Panc1 (cell line): ENCODE data around the gene EFCAB9. TPM values are rescaled to one million over a fixed set of nuclear protein-coding genes. Genes with fewer than 3 reads are reported as not detected.
"Not testable (repeated sequence)": the region's sequence is repeated elsewhere in the genome, so short reads cannot be mapped to it uniquely, and the experiment has no call there.

Experiments
- ATAC-seq: fragments of 200-7000 bp; cut with Tn5 transposase; 2 replicates; pipeline ENCODE4 v1.9.1; 2020; ENCODE audit warnings: mild to moderate bottlenecking, moderate library complexity
- BruUV-seq: library from RNA; stranded (reverse); fragments of 400-500 nt; replicated peaks from 2 replicates; lab custom pipeline; 2021; lab: Mats Ljungman, UMichigan
- CTCF ChIA-PET: fragments of 300-600 bp; sonication (Branson Sonifier 250); formaldehyde crosslinking; loops from one replicate; lab custom pipeline; 2022; ENCODE audit warnings: antibody characterized with exemption; lab: Charles Lee
- POLR2A ChIA-PET: fragments of 300-600 bp; sonication (Branson Sonifier 250); formaldehyde crosslinking; loops from one replicate; lab custom pipeline; 2022; ENCODE audit warnings: antibody characterized with exemption; lab: Charles Lee
- DNase-seq: peaks from one replicate; pipeline ENCODE4 v3.0.0-alpha.2; 2010; ENCODE audit warnings: low read depth, low spot score
- H3K27ac ChIP-seq: 2 replicates; pipeline ENCODE4 v1.5.1; 2011; ENCODE audit warnings: mild to moderate bottlenecking, low read length, inconsistent platforms
- H3K27me3 ChIP-seq: fragments of 200-500 bp; sonication (Bioruptor generic); 2 replicates; pipeline ENCODE4 v1.6.0; 2014; ENCODE audit warnings: low read length, inconsistent platforms; ENCODE audit not compliant: control insufficient read depth, insufficient read depth
- H3K36me3 ChIP-seq: fragments of 200-500 bp; sonication (Bioruptor generic); 2 replicates; pipeline ENCODE4 v1.5.1; 2014; ENCODE audit warnings: inconsistent platforms, mild to moderate bottlenecking, low read length, moderate library complexity; ENCODE audit not compliant: control insufficient read depth, insufficient read depth
- H3K4me1 ChIP-seq: 2 replicates; pipeline ENCODE4 v1.5.1; 2011; ENCODE audit warnings: inconsistent platforms, mild to moderate bottlenecking, low read length, moderate library complexity; ENCODE audit not compliant: control insufficient read depth, insufficient read depth
- H3K4me3 ChIP-seq, 2 experiments: 2 replicates each; pipeline ENCODE4 v1.5.1; 2011 to 2012; ENCODE audit warnings: low read depth in 2 of 2, low read length in 2 of 2, mild to moderate bottlenecking in 2 of 2, inconsistent platforms in 1 of 2, moderate library complexity in 1 of 2
- H3K9me3 ChIP-seq: fragments of 200-500 bp; sonication (Bioruptor generic); 2 replicates; pipeline ENCODE4 v1.5.1; 2014; ENCODE audit warnings: low read depth, mild to moderate bottlenecking, inconsistent platforms, low read length, moderate library complexity; ENCODE audit not compliant: control insufficient read depth, insufficient read depth
- POLR2AphosphoS5 ChIP-seq: IDR thresholded peaks from 2 replicates; pipeline ENCODE4 v1.6.1; 2012; ENCODE audit warnings: mild to moderate bottlenecking, low read depth, low read length, moderate library complexity
- SIN3A ChIP-seq: IDR thresholded peaks from 2 replicates; pipeline ENCODE4 v1.6.1; 2012; ENCODE audit warnings: low read depth, mild to moderate bottlenecking, low read length, moderate library complexity, borderline replicate concordance; ENCODE audit not compliant: insufficient read depth
- TCF7L2 ChIP-seq: IDR thresholded peaks from 2 replicates; pipeline ENCODE4 v1.6.1; 2011; ENCODE audit warnings: mild to moderate bottlenecking, low read depth, low read length, inconsistent platforms
- in situ Hi-C: cut with HindIII; loops from 2 replicates; pipeline ENCODE4 v1.10.0; 2016; ENCODE audit warnings: low sequenced_read_pairs, low pct_unique_long_range_greater_than_20kb
- intact Hi-C: fragments of 100-400 bp; cut with micrococcal nuclease; formaldehyde crosslinking; loops from one replicate; pipeline ENCODE4 v1.10.0; 2022; ENCODE audit not compliant: unreplicated experiment
- total RNA-seq: library from RNA; stranded (reverse); gene quantifications from one replicate; pipeline ENCODE4 v1.2.1, GENCODE V29; 2021; ENCODE audit not compliant: unreplicated experiment
- TF ChIP-seq, protein P1 (sequence below), 2 experiments: IDR thresholded peaks; 2 replicates each; pipeline ENCODE4 v1.6.1; 2011 to 2012; ENCODE audit warnings: low read depth in 2 of 2, control low read depth in 1 of 2, low read length in 1 of 2, mild to moderate bottlenecking in 1 of 2, moderate library complexity in 1 of 2; ENCODE audit not compliant: insufficient read depth in 1 of 2
- TF ChIP-seq, protein P2 (sequence below): fragments of 450-650 bp; IDR thresholded peaks from 2 replicates; pipeline ENCODE4 v1.5.1; 2017; ENCODE audit warnings: mild to moderate bottlenecking

Gene EFCAB9
- total RNA-seq, 1 experiment from 2014 or later, result not detected

DNA sequence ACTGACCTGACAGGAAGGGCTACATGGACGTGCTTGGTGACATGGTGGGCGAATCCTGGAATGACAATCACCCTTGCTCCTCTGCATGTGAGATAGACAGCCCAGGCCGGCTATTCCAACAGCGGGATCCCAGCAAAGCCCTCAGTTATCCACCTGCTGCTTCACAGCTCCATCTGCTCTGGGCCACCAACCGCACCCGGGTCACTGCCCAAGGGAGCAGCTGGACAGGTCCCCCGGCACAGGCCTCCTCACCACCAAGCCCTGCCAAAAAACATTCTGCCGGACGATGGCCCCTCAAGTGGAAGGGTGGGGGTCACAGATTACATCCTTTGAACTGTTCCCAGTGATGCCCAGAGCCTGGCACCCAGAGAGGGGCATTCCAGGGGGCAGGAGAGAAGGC is 45.6 kb upstream of the EFCAB9 start:
- H3K36me3 ChIP-seq, result no peaks in the 10 kb centered on the region
- no peak for ATAC-seq
- H3K9me3 ChIP-seq, result no peaks in the 10 kb centered on the region
- POLR2A ChIA-PET, result no interaction called here
- DNase-seq, result no peak
- in situ Hi-C loops, result no loop called here
- no peaks in the 10 kb centered on the region for H3K27me3 ChIP-seq
- H3K27ac ChIP-seq, result no peak overlapping the region
- no peaks in the 10 kb centered on the region; the same call in 1 of the 2 replicates for H3K4me1 ChIP-seq
- H3K4me3 ChIP-seq, result no peak overlapping the region
- no TSS peak for BruUV-seq
- CTCF ChIA-PET, result no interaction called here
- intact Hi-C loops, result no loop called here
- TF ChIP-seq TCF7L2, result no peak
- no peak for TF ChIP-seq SIN3A
- TF ChIP-seq POLR2AphosphoS5, result no peak
- TF ChIP-seq, protein P1, sequence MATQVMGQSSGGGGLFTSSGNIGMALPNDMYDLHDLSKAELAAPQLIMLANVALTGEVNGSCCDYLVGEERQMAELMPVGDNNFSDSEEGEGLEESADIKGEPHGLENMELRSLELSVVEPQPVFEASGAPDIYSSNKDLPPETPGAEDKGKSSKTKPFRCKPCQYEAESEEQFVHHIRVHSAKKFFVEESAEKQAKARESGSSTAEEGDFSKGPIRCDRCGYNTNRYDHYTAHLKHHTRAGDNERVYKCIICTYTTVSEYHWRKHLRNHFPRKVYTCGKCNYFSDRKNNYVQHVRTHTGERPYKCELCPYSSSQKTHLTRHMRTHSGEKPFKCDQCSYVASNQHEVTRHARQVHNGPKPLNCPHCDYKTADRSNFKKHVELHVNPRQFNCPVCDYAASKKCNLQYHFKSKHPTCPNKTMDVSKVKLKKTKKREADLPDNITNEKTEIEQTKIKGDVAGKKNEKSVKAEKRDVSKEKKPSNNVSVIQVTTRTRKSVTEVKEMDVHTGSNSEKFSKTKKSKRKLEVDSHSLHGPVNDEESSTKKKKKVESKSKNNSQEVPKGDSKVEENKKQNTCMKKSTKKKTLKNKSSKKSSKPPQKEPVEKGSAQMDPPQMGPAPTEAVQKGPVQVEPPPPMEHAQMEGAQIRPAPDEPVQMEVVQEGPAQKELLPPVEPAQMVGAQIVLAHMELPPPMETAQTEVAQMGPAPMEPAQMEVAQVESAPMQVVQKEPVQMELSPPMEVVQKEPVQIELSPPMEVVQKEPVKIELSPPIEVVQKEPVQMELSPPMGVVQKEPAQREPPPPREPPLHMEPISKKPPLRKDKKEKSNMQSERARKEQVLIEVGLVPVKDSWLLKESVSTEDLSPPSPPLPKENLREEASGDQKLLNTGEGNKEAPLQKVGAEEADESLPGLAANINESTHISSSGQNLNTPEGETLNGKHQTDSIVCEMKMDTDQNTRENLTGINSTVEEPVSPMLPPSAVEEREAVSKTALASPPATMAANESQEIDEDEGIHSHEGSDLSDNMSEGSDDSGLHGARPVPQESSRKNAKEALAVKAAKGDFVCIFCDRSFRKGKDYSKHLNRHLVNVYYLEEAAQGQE (IDR thresholded peaks at IDR 0.05; ENCODE audit: insufficient read depth in 1 of 2, low read depth in 2 of 2, low read length in 1 of 2), result no peak
- TF ChIP-seq, protein P2, sequence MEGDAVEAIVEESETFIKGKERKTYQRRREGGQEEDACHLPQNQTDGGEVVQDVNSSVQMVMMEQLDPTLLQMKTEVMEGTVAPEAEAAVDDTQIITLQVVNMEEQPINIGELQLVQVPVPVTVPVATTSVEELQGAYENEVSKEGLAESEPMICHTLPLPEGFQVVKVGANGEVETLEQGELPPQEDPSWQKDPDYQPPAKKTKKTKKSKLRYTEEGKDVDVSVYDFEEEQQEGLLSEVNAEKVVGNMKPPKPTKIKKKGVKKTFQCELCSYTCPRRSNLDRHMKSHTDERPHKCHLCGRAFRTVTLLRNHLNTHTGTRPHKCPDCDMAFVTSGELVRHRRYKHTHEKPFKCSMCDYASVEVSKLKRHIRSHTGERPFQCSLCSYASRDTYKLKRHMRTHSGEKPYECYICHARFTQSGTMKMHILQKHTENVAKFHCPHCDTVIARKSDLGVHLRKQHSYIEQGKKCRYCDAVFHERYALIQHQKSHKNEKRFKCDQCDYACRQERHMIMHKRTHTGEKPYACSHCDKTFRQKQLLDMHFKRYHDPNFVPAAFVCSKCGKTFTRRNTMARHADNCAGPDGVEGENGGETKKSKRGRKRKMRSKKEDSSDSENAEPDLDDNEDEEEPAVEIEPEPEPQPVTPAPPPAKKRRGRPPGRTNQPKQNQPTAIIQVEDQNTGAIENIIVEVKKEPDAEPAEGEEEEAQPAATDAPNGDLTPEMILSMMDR, result no peak

DNA sequence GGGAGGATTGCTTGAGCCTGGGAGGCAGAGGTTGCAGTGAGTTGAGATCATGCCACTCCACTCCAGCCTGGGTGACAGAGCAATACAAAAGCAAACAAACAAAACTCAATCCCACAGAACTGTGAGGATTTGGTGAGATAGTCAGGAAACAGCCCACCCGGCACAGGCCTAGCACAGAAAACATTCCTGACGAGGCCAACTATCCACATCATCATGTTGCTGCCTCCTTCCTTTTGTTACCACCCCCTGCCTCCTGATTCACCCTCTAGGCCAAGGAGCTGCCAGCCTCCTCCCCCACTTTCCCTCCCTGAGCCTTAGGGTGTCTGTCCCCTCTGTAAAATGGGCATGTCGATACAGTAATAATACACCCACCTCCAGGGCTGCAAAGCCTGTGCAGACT is 44.9 kb upstream of the EFCAB9 start:
- H3K4me1 ChIP-seq, result no peaks in the 10 kb centered on the region; the same call in 1 of the 2 replicates
- BruUV-seq, result no TSS peak
- H3K27ac ChIP-seq, result no peak overlapping the region
- no peak overlapping the region for H3K4me3 ChIP-seq
- no peaks in the 10 kb centered on the region for H3K36me3 ChIP-seq
- in situ Hi-C loops, result no loop called here
- no peaks in the 10 kb centered on the region for H3K9me3 ChIP-seq
- intact Hi-C loops, result no loop called here
- no peaks in the 10 kb centered on the region for H3K27me3 ChIP-seq
- POLR2A ChIA-PET, result no interaction called here
- DNase-seq (no peak), ATAC-seq (no peak)
- CTCF ChIA-PET, result no interaction called here
- no peak for TF ChIP-seq SIN3A
- TF ChIP-seq TCF7L2, result no peak

DNA sequence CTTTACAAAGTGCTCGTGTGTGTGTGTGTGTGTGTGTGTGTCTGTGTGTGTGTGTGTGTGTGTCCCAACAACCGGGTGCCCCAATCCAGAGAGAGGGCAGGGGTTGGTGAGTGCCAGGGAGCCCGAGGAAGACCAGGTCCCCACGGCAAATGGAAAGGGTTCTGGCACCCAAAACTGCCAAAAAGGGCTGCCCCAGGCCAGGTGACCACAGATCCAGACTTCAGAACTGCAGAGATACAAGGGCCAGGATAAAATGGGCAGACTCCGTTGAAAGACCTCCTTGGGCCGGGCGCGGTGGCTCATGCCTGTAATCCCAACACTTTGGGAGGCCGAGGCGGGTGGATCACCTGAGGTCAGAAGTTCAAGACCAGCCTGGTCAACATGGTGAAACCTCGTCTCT is 44.5 kb upstream of the EFCAB9 start:
- intact Hi-C loops, H3K4me3 ChIP-seq, POLR2A ChIA-PET, H3K27me3 ChIP-seq, BruUV-seq, H3K27ac ChIP-seq, DNase-seq, ATAC-seq, H3K36me3 ChIP-seq, H3K4me1 ChIP-seq, CTCF ChIA-PET, in situ Hi-C loops, H3K9me3 ChIP-seq: not testable (repeated sequence)
